Renal pelvis (tissue), 4 donors: ENCODE data around the gene PGD. TPM values are rescaled to one million over a fixed set of nuclear protein-coding genes. Genes with fewer than 3 reads are reported as not detected.

ENCODE experiments used
- DNase-seq: peaks from one replicate; pipeline ENCODE4 v3.0.0-alpha.2; 2013
- polyA plus RNA-seq, 3 donors: library from polyadenylated mRNA; unstranded; fragments of 120-200 nt; gene quantifications; one replicate each; pipeline ENCODE4 v1.2.1, GENCODE V29; 2013; ENCODE audit not compliant: insufficient read length in 3 of 3

The PGD gene
- polyA plus RNA-seq, 3 donors, result 196 to 218 (median 199) TPM

DNA sequence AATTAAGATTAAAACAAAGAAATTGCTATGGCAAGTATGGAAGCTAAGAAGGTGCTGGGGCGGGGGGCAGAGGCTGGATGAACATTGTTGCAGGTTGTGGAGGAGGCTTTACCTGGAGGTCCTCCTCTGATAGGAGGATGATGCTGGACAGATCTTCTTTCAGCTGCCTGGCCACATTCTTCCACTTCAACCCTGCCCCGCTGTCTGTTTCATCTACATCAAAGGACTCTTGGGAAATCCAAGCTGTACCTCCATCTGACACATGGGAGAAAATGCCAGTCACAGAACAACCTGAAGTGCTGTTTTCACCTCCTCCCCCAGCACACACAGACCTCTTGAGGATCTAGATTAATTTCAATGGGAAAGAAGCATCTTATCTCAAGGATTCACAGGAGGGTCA is 68.2 kb downstream of the PGD start:
- DNase-seq, result no peak

DNA sequence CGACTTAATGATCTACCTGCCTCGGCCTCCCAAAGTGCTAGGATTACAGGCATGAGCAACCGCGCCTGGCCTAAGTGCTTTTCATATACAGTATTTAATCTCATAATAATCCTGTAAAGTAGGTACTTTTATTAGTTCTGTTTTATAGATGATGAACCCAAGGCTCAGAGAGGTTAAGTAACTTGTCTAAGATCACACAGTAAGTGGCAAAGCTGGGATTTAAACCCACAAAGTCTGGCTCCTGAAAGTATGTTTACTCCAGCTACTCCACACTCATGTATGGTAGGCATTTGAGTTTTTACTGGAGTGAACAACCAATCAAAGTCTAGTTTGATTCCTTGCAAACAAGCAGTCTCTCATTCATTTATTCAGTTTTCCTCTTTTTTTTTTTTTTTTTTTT is 71.2 kb downstream of the PGD start:
- no peak for DNase-seq

Other genes starting within 250 kb of the PGD start
- 10 to 100 TPM; 39.8 to 53.0 (median 51.9) TPM for gene KIF1B, start 188.5 kb upstream of the PGD start, polyA plus RNA-seq
- gene CENPS, start 31.4 kb downstream of the PGD start, polyA plus RNA-seq, result 10 to 100 TPM; 35.7 to 38.8 (median 36.2) TPM
- 1 to 10 TPM; 1.2 to 4.0 (median 2.7) TPM for gene CORT, start 51.0 kb downstream of the PGD start, polyA plus RNA-seq
- gene DFFA, start 73.5 kb downstream of the PGD start, polyA plus RNA-seq, result 10 to 100 TPM; 42.3 to 47.7 (median 43.9) TPM
- gene PEX14, start 75.9 kb downstream of the PGD start, polyA plus RNA-seq, result 10 to 100 TPM; 22.7 to 26.6 (median 26.1) TPM